HEK293T (cell line): ENCODE data around the gene RAP1GAP.

Source experiments
- CTCF ChIA-PET: fragments of 350-600 bp; formaldehyde crosslinking; extraction: SDS; loops from one replicate; lab custom pipeline; 2021; ENCODE audit warnings: antibody characterized with exemption, inconsistent platforms; lab: Yijun Ruan, JAX
- POLR2A ChIA-PET: fragments of 350-600 bp; formaldehyde crosslinking; extraction: SDS; loops from one replicate; lab custom pipeline; 2020; ENCODE audit warnings: antibody characterized with exemption, inconsistent platforms; lab: Yijun Ruan, JAX
- DNase-seq: peaks from one replicate; pipeline ENCODE4 v3.0.0; 2012; ENCODE audit warnings: mixed read lengths; ENCODE audit errors: extremely low spot score
- ARNT ChIP-seq: fragments of 450-650 bp; IDR thresholded peaks from 2 replicates; pipeline ENCODE4 v1.6.1; 2017; ENCODE audit warnings: mild to moderate bottlenecking
- BHLHE40 ChIP-seq: fragments of 450-650 bp; IDR thresholded peaks from 2 replicates; pipeline ENCODE4 v1.6.1; 2016; ENCODE audit warnings: mild to moderate bottlenecking, moderate library complexity, borderline replicate concordance
- CTBP1 ChIP-seq: fragments of 450-650 bp; IDR thresholded peaks from 2 replicates; pipeline ENCODE4 v1.6.1; 2016; ENCODE audit warnings: borderline replicate concordance
- ELF4 ChIP-seq: fragments of 450-650 bp; IDR thresholded peaks from 2 replicates; pipeline ENCODE4 v1.6.1; 2017; ENCODE audit warnings: antibody characterized with exemption
- FOXA1 ChIP-seq: fragments of 450-650 bp; IDR thresholded peaks from 2 replicates; pipeline ENCODE4 v1.6.1; 2016; ENCODE audit warnings: mild to moderate bottlenecking
- FOXK2 ChIP-seq: fragments of 450-650 bp; IDR thresholded peaks from 2 replicates; pipeline ENCODE4 v1.6.1; 2016; ENCODE audit warnings: mild to moderate bottlenecking
- FOXM1 ChIP-seq: fragments of 450-650 bp; IDR thresholded peaks from 2 replicates; pipeline ENCODE4 v1.6.1; 2017; ENCODE audit warnings: mild to moderate bottlenecking, borderline replicate concordance
- HDGF ChIP-seq: fragments of 450-650 bp; IDR thresholded peaks from 2 replicates; pipeline ENCODE4 v1.6.1; 2017; ENCODE audit warnings: antibody characterized with exemption, borderline replicate concordance
- L3MBTL2 ChIP-seq: fragments of 450-650 bp; conservative IDR thresholded peaks from 2 replicates; pipeline ENCODE4 v1.6.1; 2016; ENCODE audit warnings: mild to moderate bottlenecking
- LEF1 ChIP-seq: fragments of 450-650 bp; IDR thresholded peaks from 2 replicates; pipeline ENCODE4 v1.6.1; 2017; ENCODE audit warnings: mild to moderate bottlenecking, borderline replicate concordance
- NFRKB ChIP-seq: fragments of 450-650 bp; IDR thresholded peaks from 2 replicates; pipeline ENCODE4 v1.6.1; 2016; ENCODE audit warnings: mild to moderate bottlenecking, moderate library complexity
- PKNOX1 ChIP-seq: fragments of 450-650 bp; IDR thresholded peaks from 2 replicates; pipeline ENCODE4 v1.6.1; 2016
- SP1 ChIP-seq: fragments of 450-650 bp; IDR thresholded peaks from 2 replicates; pipeline ENCODE4 v1.6.1; 2017
- SUZ12 ChIP-seq: fragments of 450-650 bp; IDR thresholded peaks from 2 replicates; pipeline ENCODE4 v1.6.1; 2016; ENCODE audit warnings: mild to moderate bottlenecking
- ZNF384 ChIP-seq: fragments of 450-650 bp; IDR thresholded peaks from 2 replicates; pipeline ENCODE4 v1.6.1; 2016

The RAP1GAP gene

GRCh38 chr1:21552715-21553114, 116.4 kb downstream of the RAP1GAP start:
- TF ChIP-seq ELF4 (no peak), ZNF384 (no peak), SP1 (no peak), L3MBTL2 (no peak), BHLHE40 (no peak), CTBP1 (no peak), ARNT (no peak), HDGF (no peak), LEF1 (no peak), FOXK2 (no peak), SUZ12 (no peak), NFRKB (no peak)
- ChIA-PET CTCF (no interaction called here), POLR2A (no interaction called here)
- no peak for DNase-seq

GRCh38 chr1:21550866-21551475, 118.2 kb downstream of the RAP1GAP start:
- no peak for TF ChIP-seq L3MBTL2
- TF ChIP-seq FOXK2 = no peak
- POLR2A ChIA-PET = no interaction called here
- CTCF ChIA-PET = no interaction called here
- no peak for DNase-seq

- DNase-seq = no peak
- TF ChIP-seq HDGF (no peak), L3MBTL2 (no peak)
- CTCF ChIA-PET = no interaction called here
- POLR2A ChIA-PET = no interaction called here
Measured at GRCh38 chr1:21550097-21550496, 119.1 kb downstream of the RAP1GAP start.

GRCh38 chr1:21547876-21548275, 121.3 kb downstream of the RAP1GAP start:
- no peak for TF ChIP-seq FOXA1
- TF ChIP-seq FOXM1 = no peak
- no peak for TF ChIP-seq BHLHE40
- no peak for TF ChIP-seq SUZ12
- no peak for TF ChIP-seq ELF4
- TF ChIP-seq CTBP1 = no peak
- no peak for TF ChIP-seq ZNF384
- no peak for TF ChIP-seq NFRKB
- no peak for TF ChIP-seq FOXK2
- no peak for TF ChIP-seq L3MBTL2
- TF ChIP-seq ARNT = no peak
- TF ChIP-seq PKNOX1 = no peak
- TF ChIP-seq HDGF = no peak
- DNase-seq = no peak
- CTCF ChIA-PET = no interaction called here

More at GRCh38 chr1:21547876-21548275, 121.3 kb downstream of the RAP1GAP start:
- POLR2A ChIA-PET = no interaction called here
